ENCODE results near the gene CFDP1.

GRCh38 chr16:75293772-75294171, 139.5 kb downstream of the CFDP1 start:
- TF ChIP-seq CTCF (IDR thresholded peaks at IDR 0.05): no peak
- no peak for TF ChIP-seq EZH2 (IDR thresholded peaks at IDR 0.05; ENCODE audit: borderline replicate concordance, insufficient read depth, low read depth, low read length, poor library complexity, severe bottlenecking)

Measured in B cell (primary cell).